Stomach (tissue), 9 donors: ENCODE results near the gene ALG1. TPM values are rescaled to one million over a fixed set of nuclear protein-coding genes. Genes with fewer than 3 reads are reported as not detected.
"Not testable (repeated sequence)": the region's sequence is repeated elsewhere in the genome, so short reads cannot be mapped to it uniquely, and the experiment has no call there.

ENCODE experiments used
- DNase-seq, 2 donors: peaks; one replicate each; pipeline versions ENCODE4 v3.0.0 to v3.0.0-alpha.2; 2013 to 2019
- H3K27ac ChIP-seq, 5 donors: fragments of 200-600 bp in 4 of 5; sonication (generic) in 4 of 5; one replicate each; pipeline ENCODE4 v1.5.1; 2013 to 2019; ENCODE audit warnings: mild to moderate bottlenecking in 1 of 5, moderate library complexity in 1 of 5
- H3K27me3 ChIP-seq, 3 donors: fragments of 200-600 bp; sonication (generic); one replicate each; pipeline ENCODE4 v1.5.1; 2017 to 2019; ENCODE audit warnings: mixed run types in 1 of 3
- H3K36me3 ChIP-seq, 4 donors: fragments of 200-600 bp; sonication (generic); 1 replicate in 3 of 4; 2 replicates in 1 of 4; pipeline ENCODE4 v1.5.1; 2016 to 2019
- H3K4me1 ChIP-seq, 4 donors: fragments of 200-600 bp; sonication (generic); one replicate each; pipeline ENCODE4 v1.5.1; 2016 to 2019
- H3K4me3 ChIP-seq, 4 donors: fragments of 200-600 bp; sonication (generic) in 3 of 4; one replicate each; pipeline ENCODE4 v1.5.1; 2016 to 2019; ENCODE audit warnings: mild to moderate bottlenecking in 1 of 4
- H3K9me3 ChIP-seq, 4 donors: fragments of 200-600 bp; sonication (generic); one replicate each; pipeline ENCODE4 v1.5.1; 2016 to 2019
- EP300 ChIP-seq: sonication (generic); formaldehyde crosslinking; IDR thresholded peaks from one replicate; pipeline ENCODE4 v1.6.1; 2017; ENCODE audit warnings: antibody characterized with exemption
- POLR2A ChIP-seq, 4 donors: fragments of 450-650 bp; IDR thresholded peaks; one replicate each; pipeline ENCODE4 v1.6.1; 2016; ENCODE audit warnings: antibody characterized with exemption in 4 of 4, control low read depth in 2 of 4, mild to moderate bottlenecking in 1 of 4, moderate library complexity in 1 of 4
- POLR2AphosphoS5 ChIP-seq, 3 donors: sonication (generic); formaldehyde crosslinking; IDR thresholded peaks; one replicate each; pipeline ENCODE4 v1.6.1; 2016; ENCODE audit warnings: antibody characterized with exemption in 3 of 3
- WGBS, 5 donors: extraction: QIAGEN DNeasy Blood & Tissue Kit in 3 of 5; methylation state at CpG; one replicate each; pipeline versions ENCODE4 v1.1.5 to v1.1.7; 2013 to 2018; 5-methylcytosine and 5-hydroxymethylcytosine counted together
- intact Hi-C: fragments of 100-400 bp; cut with DNase I; formaldehyde crosslinking; loops from one replicate; pipeline ENCODE4 v1.15.1; 2023; ENCODE audit warnings: low total_unique reads
- polyA plus RNA-seq, 3 donors: library from polyadenylated mRNA; stranded (reverse); fragments of 200-250 nt; gene quantifications; one replicate each; pipeline ENCODE4 v1.2.3, GENCODE V29; 2013
- total RNA-seq, 5 donors: library from RNA; depleted of rRNA; stranded (reverse); fragments of >200 nt; gene quantifications; one replicate each; pipeline versions ENCODE4 v1.1.0 to v1.2.3, GENCODE V29; 2014 to 2016
- TF ChIP-seq, protein P1 (sequence below), 7 experiments: fragments of 450-650 bp in 4 of 7; fragments of 200-600 bp in 3 of 7; sonication (generic) in 3 of 7; IDR thresholded peaks; one replicate each; pipeline ENCODE4 v1.5.1; 2016 to 2019; ENCODE audit warnings: antibody characterized with exemption in 7 of 7, control low read depth in 2 of 7, mild to moderate bottlenecking in 1 of 7
- donor health status: healthy with polysubstance abuse.
- donor health status: Bipolar disorder and iron deficiency.
- donor health status: healthy.

ALG1 gene
- total and polyA plus RNA-seq, 8 donors: 4.5 to 53.9 (median 17.6) TPM

DNA sequence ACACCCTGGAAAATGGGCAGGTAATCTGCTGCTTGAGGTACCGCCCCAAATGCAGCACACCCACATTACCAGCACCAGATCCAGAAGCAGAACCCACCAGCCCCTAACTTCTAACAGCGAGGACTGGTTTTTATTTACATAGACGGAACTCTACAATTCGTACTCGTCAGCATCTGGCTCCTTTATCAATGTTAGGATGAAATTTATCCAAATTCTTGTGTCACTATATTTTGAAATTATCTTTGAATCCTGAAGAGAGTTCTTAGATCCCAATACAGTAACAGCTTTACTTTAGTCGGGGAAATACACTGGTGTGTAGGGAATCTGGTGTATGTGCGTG lies 332 bp upstream of the ALG1 start:
- Histone ChIP-seq H3K4me3 (peak overlapping the region; percentile 62 to 70 (median 66)), H3K4me1 (peaks cover 11 to 26% (median 24%) of the 10 kb centered on the region in 4 donors), H3K27me3 (no peaks in the 10 kb centered on the region), H3K27ac (peak overlapping the region; percentile 75 to 94 (median 85)), H3K36me3 (peaks cover 14 to 31% (median 24%) of the 10 kb centered on the region in 4 donors), H3K9me3 (no peaks in the 10 kb centered on the region)
- intact Hi-C loops: no loop called here
- TF ChIP-seq EP300: no peak
- TF ChIP-seq, protein P1, sequence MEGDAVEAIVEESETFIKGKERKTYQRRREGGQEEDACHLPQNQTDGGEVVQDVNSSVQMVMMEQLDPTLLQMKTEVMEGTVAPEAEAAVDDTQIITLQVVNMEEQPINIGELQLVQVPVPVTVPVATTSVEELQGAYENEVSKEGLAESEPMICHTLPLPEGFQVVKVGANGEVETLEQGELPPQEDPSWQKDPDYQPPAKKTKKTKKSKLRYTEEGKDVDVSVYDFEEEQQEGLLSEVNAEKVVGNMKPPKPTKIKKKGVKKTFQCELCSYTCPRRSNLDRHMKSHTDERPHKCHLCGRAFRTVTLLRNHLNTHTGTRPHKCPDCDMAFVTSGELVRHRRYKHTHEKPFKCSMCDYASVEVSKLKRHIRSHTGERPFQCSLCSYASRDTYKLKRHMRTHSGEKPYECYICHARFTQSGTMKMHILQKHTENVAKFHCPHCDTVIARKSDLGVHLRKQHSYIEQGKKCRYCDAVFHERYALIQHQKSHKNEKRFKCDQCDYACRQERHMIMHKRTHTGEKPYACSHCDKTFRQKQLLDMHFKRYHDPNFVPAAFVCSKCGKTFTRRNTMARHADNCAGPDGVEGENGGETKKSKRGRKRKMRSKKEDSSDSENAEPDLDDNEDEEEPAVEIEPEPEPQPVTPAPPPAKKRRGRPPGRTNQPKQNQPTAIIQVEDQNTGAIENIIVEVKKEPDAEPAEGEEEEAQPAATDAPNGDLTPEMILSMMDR (IDR thresholded peaks at IDR 0.05): no peak
- no peak for TF ChIP-seq POLR2A (IDR thresholded peaks at IDR 0.05)
- TF ChIP-seq POLR2AphosphoS5 (IDR thresholded peaks at IDR 0.05): no peak
- DNase-seq: no peak
- 42 to 57% (median 47%) methylated on average over 7 of the region's 7 CpGs for WGBS, 5 donors

GRCh38 chr16:5072334-5073278 lies 963 bp downstream of the ALG1 start:
- no peak for DNase-seq
- Histone ChIP-seq H3K4me1 (peaks cover 11 to 26% (median 24%) of the 10 kb centered on the region in 4 donors), H3K27ac (peak overlapping the region; percentile 75 to 94 (median 85)), H3K9me3 (no peaks in the 10 kb centered on the region), H3K4me3 (peak overlapping the region; percentile 62 to 70 (median 66)), H3K27me3 (no peaks in the 10 kb centered on the region), H3K36me3 (peaks cover 16 to 44% (median 37%) of the 10 kb centered on the region in 4 donors)
- WGBS, 5 donors: 49 to 58% (median 50%) methylated on average over 12 of the region's 12 CpGs
- TF ChIP-seq POLR2AphosphoS5 (IDR thresholded peaks at IDR 0.05) (no peak), EP300 (no peak), POLR2A (IDR thresholded peaks at IDR 0.05) (no peak)
- TF ChIP-seq, protein P1 (IDR thresholded peaks at IDR 0.05): no peak
- intact Hi-C loops: no loop called here

GRCh38 chr16:5073279-5073629 lies 1.6 kb downstream of the ALG1 start:
- H3K27me3 ChIP-seq: no peaks in the 10 kb centered on the region
- DNase-seq: no peak
- H3K36me3 ChIP-seq: peaks cover 16 to 51% (median 44%) of the 10 kb centered on the region in 4 donors
- peaks cover 11 to 26% (median 24%) of the 10 kb centered on the region in 4 donors for H3K4me1 ChIP-seq
- intact Hi-C loops: no loop called here
- H3K4me3 ChIP-seq: peak overlapping the region in 1 of 4 donors; percentile 69
- H3K27ac ChIP-seq: no peak overlapping the region
- H3K9me3 ChIP-seq: no peaks in the 10 kb centered on the region
- WGBS, 5 donors: 69 to 78% (median 72%) methylated on average over 2 of the region's 2 CpGs
- TF ChIP-seq, protein P1 (IDR thresholded peaks at IDR 0.05): no peak
- TF ChIP-seq POLR2A (IDR thresholded peaks at IDR 0.05) (no peak), POLR2AphosphoS5 (IDR thresholded peaks at IDR 0.05) (no peak), EP300 (no peak)

- intact Hi-C loops, H3K4me3 ChIP-seq, H3K27ac ChIP-seq, H3K9me3 ChIP-seq, H3K27me3 ChIP-seq, DNase-seq: not testable (repeated sequence)
- peaks cover 16 to 56% (median 49%) of the 10 kb centered on the region in 4 donors for H3K36me3 ChIP-seq
- H3K4me1 ChIP-seq: peaks cover 11 to 26% (median 24%) of the 10 kb centered on the region in 4 donors
- 90 to 98% (median 96%) methylated on average over 15 of the region's 15 CpGs for WGBS, 5 donors
These were observed 2.1 kb downstream of the ALG1 start for GRCh38 chr16:5073771-5074170.

GRCh38 chr16:5075637-5076036 lies 4.0 kb downstream of the ALG1 start:
- intact Hi-C loops: no loop called here
- no peaks in the 10 kb centered on the region for H3K9me3 ChIP-seq
- no peak overlapping the region for H3K4me3 ChIP-seq
- no peak overlapping the region for H3K27ac ChIP-seq
- no peak for DNase-seq
- peaks cover 23 to 73% (median 65%) of the 10 kb centered on the region in 4 donors for H3K36me3 ChIP-seq
- TF ChIP-seq, protein P1 (IDR thresholded peaks at IDR 0.05): no peak
- no peak for TF ChIP-seq POLR2AphosphoS5 (IDR thresholded peaks at IDR 0.05)
- no peak for TF ChIP-seq EP300
- no peak for TF ChIP-seq POLR2A (IDR thresholded peaks at IDR 0.05)
- 73 to 84% (median 76%) methylated on average over 5 of the region's 5 CpGs for WGBS, 5 donors
- peaks cover 15 to 32% (median 27%) of the 10 kb centered on the region in 4 donors for H3K4me1 ChIP-seq
- no peaks in the 10 kb centered on the region for H3K27me3 ChIP-seq
